Activated T-helper 2 cell treated with anti-CD3 and anti-CD28 coated beads, Interferon-gamma antibody, Interleukin-2, Interleukin-4, amounts not matched to agents 10 μg/mL and 5 μg/mL and 100 μg/mL, durations not matched to agents 14 hours and 24 hours and 36 hours (primary cell): ENCODE results near the gene PTOV1. TPM values are rescaled to one million over a fixed set of nuclear protein-coding genes. Genes with fewer than 3 reads are reported as not detected.
"Not testable (repeated sequence)": the region's sequence is repeated elsewhere in the genome, so short reads cannot be mapped to it uniquely, and the experiment has no call there.

Experiments
- DNase-seq: peaks from one replicate; pipeline ENCODE4 v3.0.0; 2021; ENCODE audit warnings: low spot score
- H3K27ac Mint-ChIP-seq: one replicate; pipeline ENCODE4 v1.8.0; 2021; ENCODE audit warnings: mixed read lengths
- H3K27me3 Mint-ChIP-seq: one replicate; pipeline ENCODE4 v1.8.0; 2021; ENCODE audit warnings: low read depth, mixed read lengths
- H3K36me3 Mint-ChIP-seq: one replicate; pipeline ENCODE4 v1.8.0; 2021; ENCODE audit warnings: low read depth, mixed read lengths
- H3K4me1 Mint-ChIP-seq: one replicate; pipeline ENCODE4 v1.8.0; 2021; ENCODE audit warnings: low read depth, mixed read lengths
- H3K4me3 Mint-ChIP-seq: one replicate; pipeline ENCODE4 v1.8.0; 2021; ENCODE audit warnings: low read depth, mild to moderate bottlenecking, moderate library complexity, mixed read lengths
- H3K9me3 Mint-ChIP-seq: one replicate; pipeline ENCODE4 v1.8.0; 2021; ENCODE audit warnings: mixed read lengths
- intact Hi-C: fragments of 100-400 bp; cut with micrococcal nuclease; formaldehyde crosslinking; loops from one replicate; pipeline ENCODE4 v1.15.1; 2023
- total RNA-seq: library from RNA; stranded (reverse); gene quantifications from 2 replicates; pipeline ENCODE4 v1.2.3, GENCODE V29; 2022

PTOV1 gene
- total RNA-seq, 1 donor from 2014 or later = 127 TPM

DNA sequence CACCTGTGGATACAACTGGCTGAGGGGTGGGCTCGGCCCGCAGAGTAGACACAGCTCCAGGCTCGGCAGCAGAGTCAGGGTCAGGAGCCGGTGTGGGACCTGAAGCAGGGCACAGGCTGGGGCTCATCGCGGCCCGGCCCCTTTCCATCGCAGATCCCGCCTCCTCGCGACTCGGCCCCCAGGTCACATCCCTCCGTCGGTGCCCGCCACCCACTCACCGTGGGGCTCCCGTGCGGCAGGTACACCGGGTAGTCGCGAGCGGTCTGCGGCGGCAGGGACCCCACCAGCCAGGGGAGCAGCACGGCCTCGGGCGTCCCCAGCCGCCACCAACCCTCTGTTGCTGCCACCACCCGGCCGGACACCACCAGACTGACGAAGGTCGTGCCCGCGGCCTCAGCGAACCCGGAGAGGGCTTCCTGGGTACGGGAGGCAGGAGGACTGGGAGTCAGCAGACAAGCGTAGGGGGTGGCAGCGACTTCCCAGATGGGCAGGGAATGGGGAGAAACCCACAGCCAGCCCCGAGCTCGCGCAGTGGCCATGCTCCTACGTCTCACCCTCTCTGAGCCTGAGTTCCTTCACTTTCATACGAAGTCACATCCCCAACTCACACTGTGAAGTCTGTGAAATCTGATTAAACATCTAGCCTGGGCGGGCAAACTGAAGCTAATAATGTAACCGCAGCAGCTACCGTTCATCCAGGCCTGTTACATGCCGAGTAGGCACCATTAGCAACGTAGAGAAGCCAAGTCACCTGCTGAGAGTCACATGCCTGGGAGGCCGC is 41.6 kb upstream of the PTOV1 start:
- intact Hi-C loops = no loop called here
- DNase-seq = peak; percentile 29
- peak overlapping the region; percentile 78 for H3K27ac Mint-ChIP-seq
- H3K4me3 Mint-ChIP-seq = peak overlapping the region; percentile 89
- no peaks in the 10 kb centered on the region for H3K9me3 Mint-ChIP-seq
- H3K4me1 Mint-ChIP-seq = peaks cover 24% of the 10 kb centered on the region
- H3K36me3 Mint-ChIP-seq = peaks cover 9% of the 10 kb centered on the region
- H3K27me3 Mint-ChIP-seq = no peaks in the 10 kb centered on the region

DNA sequence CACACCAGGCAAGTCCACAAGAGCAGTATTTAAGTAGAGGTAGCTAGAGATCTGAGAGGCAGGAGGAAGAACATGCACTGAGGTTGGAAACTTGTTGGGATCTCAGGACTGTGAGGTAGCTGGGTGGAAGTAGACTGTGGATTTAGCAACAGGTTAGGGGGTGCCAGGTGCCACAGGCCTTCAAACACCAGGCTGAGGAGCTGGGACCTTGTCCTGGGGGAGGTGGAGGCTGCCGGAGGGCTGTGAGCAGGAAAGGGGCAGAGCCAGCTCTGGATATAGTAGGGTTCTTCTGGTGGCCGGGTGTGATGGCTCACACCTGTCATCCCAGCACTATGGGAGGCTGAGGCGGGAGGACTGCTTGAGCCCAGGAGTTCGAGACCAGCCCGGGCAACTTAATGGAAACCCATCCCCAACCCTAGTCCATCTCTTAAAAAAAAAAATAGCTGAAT is 41.0 kb upstream of the PTOV1 start:
- Mint-ChIP-seq H3K36me3 (peaks cover 9% of the 10 kb centered on the region), H3K4me1 (peaks cover 24% of the 10 kb centered on the region), H3K27me3 (no peaks in the 10 kb centered on the region), H3K9me3 (no peaks in the 10 kb centered on the region), H3K27ac (no peak overlapping the region), H3K4me3 (peak overlapping the region; percentile 89)
- intact Hi-C loops = loop anchor here (5.0 to 10.0 kb wide), 2 partner anchors 145 to 218 kb away; partner anchors contain the start of genes BCL2L12, IRF3 and PRR12
- DNase-seq = no peak

DNA sequence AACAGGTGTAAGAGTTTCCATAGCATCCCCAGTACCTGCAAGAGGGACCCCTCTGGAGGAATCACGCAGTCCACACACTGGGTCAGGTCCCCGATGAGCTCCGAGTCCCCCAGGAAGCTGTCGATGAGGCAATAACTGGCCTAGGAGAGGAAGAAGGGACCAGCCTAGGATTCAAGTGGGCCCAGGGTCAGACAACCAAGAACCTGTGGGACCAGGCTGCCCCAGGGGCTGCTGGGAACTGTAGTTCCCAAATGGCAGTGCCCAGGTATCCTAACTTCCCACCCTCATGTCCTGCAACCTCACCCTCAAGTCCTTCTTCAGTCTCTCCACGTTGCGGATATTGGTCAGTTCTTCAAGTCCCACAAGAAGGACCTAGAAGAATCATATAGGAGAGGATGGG is 39.6 kb upstream of the PTOV1 start:
- H3K27me3 Mint-ChIP-seq = no peaks in the 10 kb centered on the region
- H3K27ac Mint-ChIP-seq = no peak overlapping the region
- H3K9me3 Mint-ChIP-seq = no peaks in the 10 kb centered on the region
- intact Hi-C loops = loop anchor here (5.0 to 10.0 kb wide), 2 partner anchors 147 to 219 kb away; partner anchors contain the start of genes BCL2L12, IRF3 and PRR12
- no peak for DNase-seq
- no peak overlapping the region for H3K4me3 Mint-ChIP-seq
- peaks cover 24% of the 10 kb centered on the region for H3K4me1 Mint-ChIP-seq
- H3K36me3 Mint-ChIP-seq = peaks cover 5% of the 10 kb centered on the region

DNA sequence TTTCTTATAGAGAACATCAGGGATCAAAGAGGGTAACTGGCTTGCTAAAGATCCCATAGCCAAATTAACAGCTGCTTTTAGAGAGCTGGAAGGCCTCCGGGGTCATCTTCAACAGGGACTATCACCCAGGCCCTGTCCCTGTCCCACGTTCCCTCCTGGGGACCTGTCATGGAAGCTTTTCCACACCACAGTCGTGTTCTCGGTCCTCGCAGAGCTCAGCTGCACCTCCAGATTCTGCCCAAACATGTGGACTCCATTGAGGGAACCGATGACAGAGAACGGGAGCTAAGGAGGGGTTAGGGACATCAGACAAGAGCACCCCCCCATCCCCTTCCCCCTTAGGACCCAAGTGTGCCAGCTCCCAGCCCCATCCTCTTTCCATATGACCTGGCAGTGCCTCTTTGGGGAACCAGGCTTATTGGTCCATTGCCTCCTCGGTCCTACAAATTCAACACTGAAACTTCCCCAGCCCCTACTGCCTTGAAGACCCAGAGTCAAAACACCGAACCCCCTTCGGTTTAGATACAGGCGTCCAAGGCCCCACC is 38.4 kb upstream of the PTOV1 start:
- H3K27ac Mint-ChIP-seq = peak overlapping the region; percentile 94
- no peaks in the 10 kb centered on the region for H3K27me3 Mint-ChIP-seq
- peaks cover 3% of the 10 kb centered on the region for H3K36me3 Mint-ChIP-seq
- H3K9me3 Mint-ChIP-seq = no peaks in the 10 kb centered on the region
- intact Hi-C loops = loop anchor here (2.0 to 10.0 kb wide), 4 partner anchors 46 to 220 kb away; partner anchors contain the start of genes AKT1S1, AP2A1, BCL2L12 and IRF3
- peaks cover 27% of the 10 kb centered on the region for H3K4me1 Mint-ChIP-seq
- DNase-seq = no peak
- peak overlapping the region; percentile 88 for H3K4me3 Mint-ChIP-seq

DNA sequence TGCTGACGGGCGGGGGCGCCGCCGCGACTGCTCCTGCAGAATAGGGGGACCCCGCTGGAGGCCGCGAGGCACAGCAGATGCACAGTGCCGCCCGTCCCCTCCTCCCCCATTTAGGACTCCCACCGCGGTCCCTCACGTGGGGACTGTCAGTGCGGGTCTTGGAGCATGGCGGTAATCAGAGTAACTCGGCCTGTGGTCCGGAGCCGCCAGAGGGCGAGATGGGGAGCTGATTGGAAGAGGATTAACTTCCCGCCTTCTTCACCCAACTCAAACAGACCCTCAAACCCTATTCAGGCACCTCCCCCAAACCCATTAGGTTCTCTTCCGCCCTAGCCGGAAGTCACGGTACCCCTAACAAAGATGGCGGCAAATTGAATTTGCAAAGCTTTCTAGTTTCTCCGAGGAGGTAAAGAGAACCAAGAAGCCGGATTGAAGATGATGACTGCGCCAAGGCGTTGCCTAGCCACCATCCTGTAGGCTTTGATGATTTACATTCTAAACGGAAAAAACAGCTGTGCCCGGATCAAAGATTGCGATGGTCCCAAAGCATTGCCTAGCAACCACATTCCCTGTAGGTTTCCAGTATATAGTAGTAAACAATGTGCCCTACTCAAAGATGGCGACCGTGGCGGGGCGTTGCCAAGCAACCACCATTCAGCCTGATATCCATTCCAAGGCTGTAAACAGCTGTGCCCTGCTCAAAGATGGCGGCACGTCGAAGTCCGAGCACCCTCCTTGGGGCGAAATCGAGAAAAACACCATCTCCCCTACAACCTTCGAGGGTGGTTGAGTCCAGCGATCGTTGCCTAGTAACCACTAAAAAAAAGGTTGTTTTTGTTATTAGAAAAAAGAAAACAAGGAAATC is 37.7 kb upstream of the PTOV1 start, which contains the start of gene FUZ:
TSS of gene FUZ (minus strand) at position 296 of the 865 bp plus-strand sequence. CDS start at position 110, 186 bp downstream.
- peak within 1 kb of the TSS; percentile 88 for H3K4me3 Mint-ChIP-seq
- DNase-seq = peak; percentile 89
- no peaks in the 10 kb centered on the region for H3K27me3 Mint-ChIP-seq
- H3K4me1 Mint-ChIP-seq = peaks cover 26% of the 10 kb centered on the region
- H3K36me3 Mint-ChIP-seq = no peaks in the 10 kb centered on the region
- no peaks in the 10 kb centered on the region for H3K9me3 Mint-ChIP-seq
- H3K27ac Mint-ChIP-seq = peak within 1 kb of the TSS; percentile 94
- intact Hi-C loops = loop anchor here (2.0 to 10.0 kb wide), 4 partner anchors 46 to 221 kb away; partner anchors contain the start of genes AKT1S1, AP2A1, BCL2L12 and IRF3

DNA sequence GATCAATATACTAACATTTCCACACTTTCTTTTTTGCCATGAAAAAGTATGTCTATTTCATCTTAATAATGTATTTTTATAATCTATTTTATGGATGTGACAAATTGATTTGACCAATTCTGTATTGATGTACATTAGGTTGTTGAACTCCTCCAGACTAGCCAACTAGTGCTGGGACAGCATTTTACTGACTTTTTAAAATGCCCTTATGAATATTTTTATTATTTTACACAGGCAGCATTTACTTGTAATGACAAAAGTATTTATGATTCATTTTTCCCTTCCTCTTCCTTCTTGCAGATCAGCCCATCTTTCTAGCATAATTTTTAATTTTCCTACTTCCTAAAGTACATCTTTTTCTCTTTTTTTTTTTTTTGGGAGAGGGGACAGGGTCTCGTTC is 36.9 kb upstream of the PTOV1 start:
- Mint-ChIP-seq H3K36me3 (no peaks in the 10 kb centered on the region), H3K27me3 (no peaks in the 10 kb centered on the region), H3K4me1 (peaks cover 22% of the 10 kb centered on the region), H3K9me3 (no peaks in the 10 kb centered on the region), H3K27ac (no peak overlapping the region), H3K4me3 (peak overlapping the region; percentile 59)
- DNase-seq = no peak
- intact Hi-C loops = loop anchor here (5.0 to 10.0 kb wide), 2 partner anchors 149 to 222 kb away; partner anchors contain the start of genes BCL2L12, IRF3 and PRR12

DNA sequence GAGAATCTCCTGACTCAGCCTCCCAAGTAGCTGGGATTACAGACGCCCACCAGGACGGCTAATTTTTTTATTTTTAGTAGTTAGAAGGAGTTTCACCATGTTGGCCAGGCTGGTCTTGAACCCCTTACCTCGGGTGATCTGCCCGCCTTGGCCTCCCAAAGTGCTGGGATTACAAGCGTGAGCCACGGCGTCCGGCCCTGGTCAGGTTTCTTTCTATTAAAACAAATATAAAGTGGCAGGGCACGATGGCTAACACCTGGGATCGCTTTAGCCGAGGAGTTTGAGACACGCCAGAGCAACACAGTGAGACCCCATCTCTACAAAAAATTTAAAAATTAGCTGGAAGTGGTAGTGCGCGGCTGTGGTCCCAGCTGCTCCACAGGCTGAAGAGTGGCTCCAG is 34.4 kb upstream of the PTOV1 start:
- Mint-ChIP-seq H3K36me3 (peaks cover 9% of the 10 kb centered on the region), H3K4me3 (no peak overlapping the region), H3K27ac (no peak overlapping the region), H3K9me3 (no peaks in the 10 kb centered on the region), H3K4me1 (peaks cover 23% of the 10 kb centered on the region), H3K27me3 (no peaks in the 10 kb centered on the region)
- no peak for DNase-seq
- intact Hi-C loops = loop anchor here (10.0 kb wide), 1 partner anchor 152 kb away; the partner anchor contains the start of genes BCL2L12 and IRF3

DNA sequence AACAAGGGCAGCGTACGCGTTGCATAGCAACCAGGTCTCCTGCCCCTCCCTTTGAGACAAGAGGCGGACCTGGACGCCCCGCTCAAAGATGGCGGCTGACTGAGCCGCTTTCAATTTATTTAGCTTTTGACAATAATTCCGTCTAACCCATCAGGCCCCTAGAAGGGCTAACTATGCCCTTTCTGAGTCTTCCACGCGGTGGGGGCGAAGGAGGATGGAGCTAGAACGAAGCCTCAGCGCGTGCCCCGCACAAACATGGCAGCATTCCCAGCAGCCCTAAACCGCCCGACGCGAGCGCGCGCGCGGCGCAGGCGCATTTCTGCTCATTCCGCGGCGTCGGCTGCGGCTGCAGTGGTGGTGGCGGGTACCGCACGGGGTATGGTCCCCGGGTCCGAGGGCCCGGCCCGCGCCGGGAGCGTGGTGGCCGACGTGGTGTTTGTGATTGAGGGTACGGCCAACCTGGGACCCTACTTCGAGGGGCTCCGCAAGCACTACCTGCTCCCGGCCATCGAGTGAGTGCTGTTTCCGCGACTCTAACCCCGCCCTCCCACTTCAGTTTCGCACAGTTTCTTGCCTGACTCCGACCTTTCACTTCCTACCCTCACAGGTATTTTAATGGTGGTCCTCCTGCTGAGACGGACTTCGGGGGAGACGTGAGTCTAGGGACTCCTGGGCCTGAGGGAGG is 32.9 kb upstream of the PTOV1 start, which contains the start of gene MED25:
TSS of gene MED25 (plus strand) at position 326 of the 685 bp plus-strand sequence. CDS start at position 379, 53 bp downstream.
- H3K4me1 Mint-ChIP-seq = peaks cover 12% of the 10 kb centered on the region
- intact Hi-C loops = loop anchor here (10.0 kb wide), 1 partner anchor 153 kb away; the partner anchor contains the start of genes BCL2L12 and IRF3
- H3K27me3 Mint-ChIP-seq = no peaks in the 10 kb centered on the region
- no peaks in the 10 kb centered on the region for H3K9me3 Mint-ChIP-seq
- peak within 1 kb of the TSS; percentile 93 for H3K4me3 Mint-ChIP-seq
- H3K36me3 Mint-ChIP-seq = peaks cover 11% of the 10 kb centered on the region
- H3K27ac Mint-ChIP-seq = peak within 1 kb of the TSS; percentile 93
- DNase-seq = peak; percentile 89

DNA sequence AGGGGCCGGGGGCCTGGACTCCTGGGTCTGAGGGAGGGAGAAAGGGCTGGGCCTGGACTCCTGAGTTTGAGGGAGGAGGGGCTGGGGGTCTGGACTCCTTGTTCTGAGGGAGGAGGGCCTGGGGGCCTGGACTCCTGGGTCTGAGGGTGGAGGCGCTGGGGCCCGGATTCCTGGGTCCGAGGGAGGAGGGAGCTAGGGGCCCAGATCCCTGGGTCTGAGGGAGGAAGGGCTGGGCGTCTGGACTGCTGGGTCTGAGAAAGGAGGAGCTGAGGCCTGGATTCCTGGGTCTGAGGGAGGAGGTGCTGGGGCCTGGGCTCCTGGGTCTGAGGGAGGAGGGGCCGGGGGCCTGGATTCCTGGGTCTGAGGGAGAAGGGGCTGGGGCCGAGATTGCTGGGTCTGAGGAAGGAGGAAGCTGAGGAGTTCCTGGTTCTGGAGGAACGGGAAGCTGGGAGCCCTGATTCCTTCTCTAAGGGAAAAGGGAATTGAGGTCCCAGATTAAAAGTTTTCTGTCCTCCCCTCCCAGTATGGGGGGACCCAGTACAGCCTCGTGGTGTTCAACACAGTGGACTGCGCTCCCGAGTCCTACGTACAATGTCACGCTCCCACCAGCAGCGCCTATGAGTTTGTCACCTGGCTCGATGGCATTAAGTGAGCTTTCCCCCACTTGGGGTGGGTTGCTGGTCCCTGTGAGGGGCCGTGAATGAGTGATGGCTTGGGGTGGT is 32.1 kb upstream of the PTOV1 start:
- H3K27me3 Mint-ChIP-seq = no peaks in the 10 kb centered on the region
- H3K36me3 Mint-ChIP-seq = peaks cover 13% of the 10 kb centered on the region
- H3K27ac Mint-ChIP-seq = peak overlapping the region; percentile 93
- peaks cover 10% of the 10 kb centered on the region for H3K4me1 Mint-ChIP-seq
- H3K4me3 Mint-ChIP-seq = peak overlapping the region; percentile 93
- DNase-seq = no peak
- intact Hi-C loops = loop anchor here (10.0 kb wide), 1 partner anchor 154 kb away; the partner anchor contains the start of genes BCL2L12 and IRF3
- no peaks in the 10 kb centered on the region for H3K9me3 Mint-ChIP-seq

DNA sequence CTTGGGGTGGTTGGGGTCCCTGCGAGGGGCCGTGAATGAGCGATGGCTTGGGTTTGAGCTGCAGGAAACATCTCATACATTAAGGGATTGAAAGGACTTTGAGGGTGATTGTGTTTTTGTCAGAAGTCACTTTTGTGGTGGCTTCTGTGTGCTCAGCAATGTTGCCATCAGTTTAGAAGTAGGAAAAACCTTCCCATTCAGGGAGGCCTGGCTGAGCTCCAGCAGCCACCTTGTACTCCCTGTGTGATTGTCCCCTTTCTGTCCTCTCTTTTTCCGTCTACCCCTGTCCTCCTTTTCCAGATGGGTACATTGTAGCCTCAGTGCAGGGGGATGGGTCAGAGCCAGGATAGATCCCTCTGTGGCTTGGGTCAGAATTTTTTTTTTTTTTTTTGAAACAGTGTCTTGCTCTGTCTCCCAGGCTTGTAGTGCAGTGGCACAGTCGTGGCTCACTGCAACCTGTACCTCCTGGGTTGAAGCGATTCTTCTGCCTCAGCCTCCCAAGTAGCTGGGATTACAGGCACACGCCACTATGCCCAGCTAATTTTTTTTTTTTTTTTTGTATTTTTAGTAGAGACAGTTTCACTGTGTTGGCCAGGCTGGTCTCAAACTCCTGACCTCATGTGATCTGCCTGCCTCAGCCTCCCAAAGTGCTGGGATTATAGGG is 31.4 kb upstream of the PTOV1 start:
- peak overlapping the region; percentile 93 for H3K4me3 Mint-ChIP-seq
- H3K36me3 Mint-ChIP-seq = peaks cover 13% of the 10 kb centered on the region
- not testable (repeated sequence) for DNase-seq, H3K9me3 Mint-ChIP-seq, H3K4me1 Mint-ChIP-seq, H3K27me3 Mint-ChIP-seq
- peak overlapping the region; percentile 93 for H3K27ac Mint-ChIP-seq
- intact Hi-C loops = loop anchor here (10.0 kb wide), 1 partner anchor 155 kb away; the partner anchor contains the start of genes BCL2L12 and IRF3

DNA sequence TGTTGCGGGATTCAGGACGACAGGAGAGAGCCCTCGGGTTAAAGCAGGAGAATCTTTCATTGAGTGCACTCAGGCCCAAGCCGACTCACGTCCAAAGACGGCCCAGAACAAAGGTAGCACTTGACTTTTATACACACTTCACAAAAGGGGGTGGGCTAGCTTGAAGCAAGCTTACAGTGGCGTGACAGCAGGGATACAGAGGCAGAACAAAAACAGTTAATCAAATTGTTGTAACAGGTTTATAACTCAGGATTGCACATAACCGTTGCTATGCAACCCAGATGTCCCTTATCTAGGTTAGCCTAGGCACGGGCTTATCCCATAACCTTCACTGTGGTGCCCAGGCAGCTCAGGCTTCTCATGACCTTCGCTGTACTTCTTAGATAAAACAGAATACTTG is 30.8 kb upstream of the PTOV1 start:
- Mint-ChIP-seq H3K27me3 (no peaks in the 10 kb centered on the region), H3K4me3 (no peak overlapping the region), H3K36me3 (peaks cover 13% of the 10 kb centered on the region), H3K27ac (no peak overlapping the region), H3K9me3 (no peaks in the 10 kb centered on the region), H3K4me1 (peaks cover 10% of the 10 kb centered on the region)
- DNase-seq = no peak
- intact Hi-C loops = no loop called here
